Esophagus muscularis mucosa (tissue), 4 donors: ENCODE measurements around the gene MFAP3.

Source experiments
- CTCF ChIP-seq, 3 experiments: fragments of 200-600 bp in 2 of 3; fragments of 450-650 bp in 1 of 3; sonication (generic) in 2 of 3; IDR thresholded peaks; one replicate each; pipeline ENCODE4 v1.5.1; 2017 to 2019; ENCODE audit warnings: antibody characterized with exemption in 3 of 3, mild to moderate bottlenecking in 2 of 3, moderate library complexity in 1 of 3
- EP300 ChIP-seq: sonication (generic); formaldehyde crosslinking; IDR thresholded peaks from one replicate; pipeline ENCODE4 v1.6.1; 2017; ENCODE audit warnings: antibody characterized with exemption
- POLR2A ChIP-seq: fragments of 450-650 bp; IDR thresholded peaks from one replicate; pipeline ENCODE4 v1.6.1; 2017; ENCODE audit warnings: antibody characterized with exemption, moderate library complexity, mild to moderate bottlenecking, low read depth

- TF ChIP-seq POLR2A (no peak), EP300 (no peak), CTCF (IDR thresholded peaks at IDR 0.05) (no peak)
These were observed 21.8 kb downstream of the MFAP3 start for GRCh38 chr5:154060606-154061005.
